Tibial artery (tissue), 4 donors: Measurements from ENCODE around the gene CREB3L2.
"Not testable (repeated sequence)": the region's sequence is repeated elsewhere in the genome, so short reads cannot be mapped to it uniquely, and the experiment has no call there.

Experiments
- DNase-seq, 2 donors: peaks; one replicate each; pipeline ENCODE4 v3.0.0-alpha.2; 2019
- H3K27ac ChIP-seq, 2 donors: fragments of 200-600 bp; sonication (generic) in 1 of 2; 1 replicate in 1 of 2; 2 replicates in 1 of 2; pipeline ENCODE4 v1.5.1; 2018 to 2019; ENCODE audit warnings: mild to moderate bottlenecking in 1 of 2
- H3K27me3 ChIP-seq, 2 donors: fragments of 200-600 bp; sonication (generic) in 1 of 2; one replicate each; pipeline versions ENCODE4 v1.5.1 to v1.6.0; 2016 to 2019
- H3K36me3 ChIP-seq, 3 donors: fragments of 200-600 bp; sonication (generic) in 2 of 3; one replicate each; pipeline ENCODE4 v1.5.1; 2016 to 2019; ENCODE audit warnings: mild to moderate bottlenecking in 2 of 3
- H3K4me1 ChIP-seq, 4 donors: fragments of 200-600 bp; sonication (generic) in 2 of 4; 1 replicate in 3 of 4; 2 replicates in 1 of 4; pipeline ENCODE4 v1.5.1; 2016 to 2019
- H3K4me3 ChIP-seq, 2 donors: fragments of 200-600 bp; sonication (generic) in 1 of 2; 1 replicate in 1 of 2; 2 replicates in 1 of 2; pipeline ENCODE4 v1.5.1; 2018 to 2019; ENCODE audit warnings: mild to moderate bottlenecking in 2 of 2
- H3K9me3 ChIP-seq, 3 donors: fragments of 200-600 bp; sonication (generic) in 1 of 3; one replicate each; pipeline ENCODE4 v1.5.1; 2016 to 2019
- intact Hi-C: fragments of 100-400 bp; cut with DNase I; formaldehyde crosslinking; loops from one replicate; pipeline ENCODE4 v1.15.0; 2023; ENCODE audit warnings: low total_unique reads
- TF ChIP-seq, protein P1 (sequence below), 2 experiments: fragments of 200-600 bp in 1 of 2; fragments of 450-650 bp in 1 of 2; IDR thresholded peaks; one replicate each; pipeline ENCODE4 v1.5.1; 2017 to 2019; ENCODE audit warnings: antibody characterized with exemption in 2 of 2, mild to moderate bottlenecking in 1 of 2, moderate library complexity in 1 of 2

CREB3L2 gene, protein sequence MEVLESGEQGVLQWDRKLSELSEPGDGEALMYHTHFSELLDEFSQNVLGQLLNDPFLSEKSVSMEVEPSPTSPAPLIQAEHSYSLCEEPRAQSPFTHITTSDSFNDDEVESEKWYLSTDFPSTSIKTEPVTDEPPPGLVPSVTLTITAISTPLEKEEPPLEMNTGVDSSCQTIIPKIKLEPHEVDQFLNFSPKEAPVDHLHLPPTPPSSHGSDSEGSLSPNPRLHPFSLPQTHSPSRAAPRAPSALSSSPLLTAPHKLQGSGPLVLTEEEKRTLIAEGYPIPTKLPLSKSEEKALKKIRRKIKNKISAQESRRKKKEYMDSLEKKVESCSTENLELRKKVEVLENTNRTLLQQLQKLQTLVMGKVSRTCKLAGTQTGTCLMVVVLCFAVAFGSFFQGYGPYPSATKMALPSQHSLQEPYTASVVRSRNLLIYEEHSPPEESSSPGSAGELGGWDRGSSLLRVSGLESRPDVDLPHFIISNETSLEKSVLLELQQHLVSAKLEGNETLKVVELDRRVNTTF

GRCh38 chr7:138001529-138002095 lies at the start of gene CREB3L2:
Gene CREB3L2 (minus strand): TSS chr7:138002086. CDS start chr7:138001705, 381 bp downstream.
- peak; percentile 73 to 86 for DNase-seq
- Histone ChIP-seq H3K27ac (peak within 1 kb of the TSS; percentile 87 to 96), H3K36me3 (no peaks in the 10 kb centered on the region), H3K27me3 (no peaks in the 10 kb centered on the region), H3K4me3 (peak within 1 kb of the TSS; percentile 94 to 97), H3K4me1 (peaks cover 0 to 40% (median 26%) of the 10 kb centered on the region in 4 donors), H3K9me3 (no peaks in the 10 kb centered on the region)
- intact Hi-C loops: no loop called here
- TF ChIP-seq, protein P1, sequence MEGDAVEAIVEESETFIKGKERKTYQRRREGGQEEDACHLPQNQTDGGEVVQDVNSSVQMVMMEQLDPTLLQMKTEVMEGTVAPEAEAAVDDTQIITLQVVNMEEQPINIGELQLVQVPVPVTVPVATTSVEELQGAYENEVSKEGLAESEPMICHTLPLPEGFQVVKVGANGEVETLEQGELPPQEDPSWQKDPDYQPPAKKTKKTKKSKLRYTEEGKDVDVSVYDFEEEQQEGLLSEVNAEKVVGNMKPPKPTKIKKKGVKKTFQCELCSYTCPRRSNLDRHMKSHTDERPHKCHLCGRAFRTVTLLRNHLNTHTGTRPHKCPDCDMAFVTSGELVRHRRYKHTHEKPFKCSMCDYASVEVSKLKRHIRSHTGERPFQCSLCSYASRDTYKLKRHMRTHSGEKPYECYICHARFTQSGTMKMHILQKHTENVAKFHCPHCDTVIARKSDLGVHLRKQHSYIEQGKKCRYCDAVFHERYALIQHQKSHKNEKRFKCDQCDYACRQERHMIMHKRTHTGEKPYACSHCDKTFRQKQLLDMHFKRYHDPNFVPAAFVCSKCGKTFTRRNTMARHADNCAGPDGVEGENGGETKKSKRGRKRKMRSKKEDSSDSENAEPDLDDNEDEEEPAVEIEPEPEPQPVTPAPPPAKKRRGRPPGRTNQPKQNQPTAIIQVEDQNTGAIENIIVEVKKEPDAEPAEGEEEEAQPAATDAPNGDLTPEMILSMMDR (IDR thresholded peaks at IDR 0.05): no peak

DNA sequence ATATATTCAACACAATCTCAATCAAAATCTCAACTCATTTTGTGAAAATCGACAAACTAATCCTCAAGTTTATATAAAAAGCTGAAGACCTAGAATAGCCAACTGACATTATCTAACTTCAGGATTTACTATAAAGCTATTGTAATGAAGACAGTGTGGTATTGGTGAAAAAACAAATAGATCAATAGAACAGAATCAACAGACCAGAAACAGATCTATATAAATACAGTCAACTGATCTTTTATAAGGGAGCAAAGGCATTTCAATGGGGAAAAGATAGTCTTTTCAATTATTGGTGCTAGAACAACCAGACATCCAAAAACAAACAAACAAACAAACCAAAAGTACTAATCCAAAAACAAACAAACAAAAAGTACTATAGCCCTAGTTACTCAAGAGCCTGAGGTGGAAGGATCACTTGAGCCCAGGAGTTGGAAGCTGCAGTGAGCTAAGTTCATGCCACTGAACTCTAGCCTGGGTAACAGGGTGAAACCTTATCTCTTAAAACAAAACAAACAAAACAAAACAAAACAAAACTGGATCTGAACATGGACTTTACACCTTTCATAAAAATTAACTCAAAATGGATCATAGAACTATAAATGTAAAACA lies 47.7 kb upstream of the CREB3L2 start:
- TF ChIP-seq, protein P1 (IDR thresholded peaks at IDR 0.05): no peak
- Histone ChIP-seq H3K36me3 (no peaks in the 10 kb centered on the region), H3K9me3 (no peaks in the 10 kb centered on the region), H3K4me1 (no peaks in the 10 kb centered on the region), H3K27me3 (no peaks in the 10 kb centered on the region), H3K27ac (no peak overlapping the region), H3K4me3 (no peak overlapping the region)
- intact Hi-C loops: no loop called here
- no peak for DNase-seq

DNA sequence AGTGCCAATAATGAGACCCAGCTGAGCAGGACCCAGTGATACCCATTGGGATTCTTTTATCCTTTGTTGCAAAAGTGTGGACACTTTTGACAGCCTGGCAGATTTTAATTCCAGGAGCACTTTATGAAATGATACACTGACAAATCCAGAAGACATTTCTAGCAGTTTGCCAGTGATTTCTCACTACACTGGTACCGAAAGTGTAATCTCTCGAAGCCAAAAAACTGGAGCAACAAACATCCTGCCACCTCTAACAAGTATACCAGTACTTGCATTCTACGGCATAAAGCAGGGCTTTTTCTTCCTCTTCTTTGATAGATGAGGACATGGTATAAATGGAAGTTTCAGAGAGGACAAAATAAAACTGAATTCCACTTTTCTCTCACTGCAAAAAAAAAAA lies 46.0 kb upstream of the CREB3L2 start:
- no peak overlapping the region for H3K27ac ChIP-seq
- no peaks in the 10 kb centered on the region for H3K9me3 ChIP-seq
- intact Hi-C loops: no loop called here
- no peaks in the 10 kb centered on the region for H3K36me3 ChIP-seq
- no peaks in the 10 kb centered on the region for H3K4me1 ChIP-seq
- H3K4me3 ChIP-seq: no peak overlapping the region
- H3K27me3 ChIP-seq: no peaks in the 10 kb centered on the region
- DNase-seq: no peak
- TF ChIP-seq, protein P1 (IDR thresholded peaks at IDR 0.05): no peak

- TF ChIP-seq, protein P1 (IDR thresholded peaks at IDR 0.05): no peak
- DNase-seq: no peak
- Histone ChIP-seq H3K27me3 (no peaks in the 10 kb centered on the region), H3K36me3 (no peaks in the 10 kb centered on the region), H3K9me3 (no peaks in the 10 kb centered on the region), H3K4me1 (no peaks in the 10 kb centered on the region), H3K4me3 (no peak overlapping the region), H3K27ac (no peak overlapping the region)
- intact Hi-C loops: no loop called here
Observed at GRCh38 chr7:138044897-138045296, 43.0 kb upstream of the CREB3L2 start.

DNA sequence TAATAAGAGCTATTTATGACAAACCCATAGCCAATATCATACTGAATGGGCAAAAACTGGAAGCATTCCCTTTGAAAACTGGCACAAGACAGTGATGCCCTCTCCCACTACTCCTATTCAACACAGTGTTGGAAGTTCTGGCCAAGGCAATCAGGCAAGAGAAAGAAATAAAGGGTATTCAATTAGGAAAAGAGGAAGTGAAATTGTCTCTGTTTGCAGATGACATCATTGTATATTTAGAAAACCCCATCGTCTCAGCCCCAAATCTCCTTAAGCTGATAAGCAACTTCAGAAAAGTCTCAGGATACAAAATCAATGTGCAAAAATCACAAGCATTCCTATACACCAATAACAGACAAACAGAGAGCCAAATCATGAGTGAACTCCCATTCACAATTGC lies 38.2 kb upstream of the CREB3L2 start:
- H3K27me3 ChIP-seq, intact Hi-C loops, H3K9me3 ChIP-seq, H3K36me3 ChIP-seq, H3K27ac ChIP-seq, DNase-seq, H3K4me3 ChIP-seq, H3K4me1 ChIP-seq: not testable (repeated sequence)

GRCh38 chr7:138036135-138036534 lies 34.2 kb upstream of the CREB3L2 start:
- intact Hi-C loops: no loop called here
- Histone ChIP-seq H3K9me3 (no peaks in the 10 kb centered on the region), H3K27me3 (no peaks in the 10 kb centered on the region), H3K27ac (no peak overlapping the region), H3K36me3 (no peaks in the 10 kb centered on the region), H3K4me1 (no peaks in the 10 kb centered on the region), H3K4me3 (no peak overlapping the region)
- TF ChIP-seq, protein P1 (IDR thresholded peaks at IDR 0.05): no peak
- DNase-seq: no peak
